Ishikawa (cell line): ENCODE data around the gene KCNN3.

Experiments
- CEBPB ChIP-seq: IDR thresholded peaks from 2 replicates; pipeline ENCODE4 v1.6.1; 2012
- CREB1 ChIP-seq: IDR thresholded peaks from 2 replicates; pipeline ENCODE4 v1.6.1; 2012; ENCODE audit warnings: low read depth
- EGR1 ChIP-seq: IDR thresholded peaks from 2 replicates; pipeline ENCODE4 v1.6.1; 2012
- EP300 ChIP-seq: IDR thresholded peaks from 2 replicates; pipeline ENCODE4 v1.6.1; 2012; ENCODE audit warnings: borderline replicate concordance
- FOXM1 ChIP-seq: IDR thresholded peaks from 2 replicates; pipeline ENCODE4 v1.6.1; 2012; ENCODE audit warnings: low read depth, borderline replicate concordance
- MAX ChIP-seq: IDR thresholded peaks from 2 replicates; pipeline ENCODE4 v1.6.1; 2012
- NFIC ChIP-seq: IDR thresholded peaks from 2 replicates; pipeline ENCODE4 v1.6.1; 2012
- RAD21 ChIP-seq: IDR thresholded peaks from 2 replicates; pipeline ENCODE4 v1.6.1; 2012; ENCODE audit warnings: low read depth
- REST ChIP-seq: IDR thresholded peaks from 2 replicates; pipeline ENCODE4 v1.6.1; 2012; ENCODE audit warnings: low read depth, mild to moderate bottlenecking
- TAF1 ChIP-seq: IDR thresholded peaks from 2 replicates; pipeline ENCODE4 v1.6.1; 2012; ENCODE audit warnings: low read depth, mild to moderate bottlenecking
- TCF12 ChIP-seq: IDR thresholded peaks from 2 replicates; pipeline ENCODE4 v1.6.1; 2012; ENCODE audit warnings: low read depth
- TEAD4 ChIP-seq: IDR thresholded peaks from 2 replicates; pipeline ENCODE4 v1.6.1; 2012
- USF1 ChIP-seq: IDR thresholded peaks from 2 replicates; pipeline ENCODE4 v1.6.1; 2012
- YY1 ChIP-seq: IDR thresholded peaks from 2 replicates; pipeline ENCODE4 v1.6.1; 2012; ENCODE audit warnings: low read depth
- ZBTB7A ChIP-seq: IDR thresholded peaks from 2 replicates; pipeline ENCODE4 v1.6.1; 2012; ENCODE audit warnings: low read depth

Gene KCNN3

GRCh38 chr1:154864189-154864975, 5.7 kb downstream of the KCNN3 start:
- no peak for TF ChIP-seq EP300
- no peak for TF ChIP-seq RAD21
- no peak for TF ChIP-seq EGR1
- TF ChIP-seq CEBPB = no peak
- TF ChIP-seq TCF12 = no peak
- TF ChIP-seq YY1 = no peak
- TF ChIP-seq TEAD4 = no peak
- no peak for TF ChIP-seq REST
- TF ChIP-seq ZBTB7A = no peak
- no peak for TF ChIP-seq NFIC
- TF ChIP-seq USF1 = no peak
- TF ChIP-seq CREB1 = no peak
- no peak for TF ChIP-seq MAX
- no peak for TF ChIP-seq TAF1
- TF ChIP-seq FOXM1 = no peak

GRCh38 chr1:154863315-154864174, 6.5 kb downstream of the KCNN3 start:
- TF ChIP-seq REST (no peak), NFIC (no peak), CEBPB (no peak), TEAD4 (no peak), TCF12 (no peak), CREB1 (no peak), TAF1 (no peak), ZBTB7A (no peak), EP300 (no peak), MAX (no peak), USF1 (no peak), RAD21 (no peak), EGR1 (no peak)

GRCh38 chr1:154862907-154863306, 7.2 kb downstream of the KCNN3 start:
- no peak for TF ChIP-seq TEAD4
- TF ChIP-seq CREB1 = no peak
- no peak for TF ChIP-seq USF1
- no peak for TF ChIP-seq TAF1
- no peak for TF ChIP-seq CEBPB
- TF ChIP-seq RAD21 = no peak
- TF ChIP-seq FOXM1 = no peak
- TF ChIP-seq EGR1 = no peak
- TF ChIP-seq TCF12 = no peak
- no peak for TF ChIP-seq YY1
- no peak for TF ChIP-seq NFIC
- no peak for TF ChIP-seq REST
- TF ChIP-seq MAX = no peak
- no peak for TF ChIP-seq EP300
- no peak for TF ChIP-seq ZBTB7A
